C4-2B (cell line): Measurements from ENCODE around the gene ARHGAP32.

Source experiments
- ZFX ChIP-seq: fragments of 450-650 bp; IDR thresholded peaks from 2 replicates; pipeline ENCODE4 v1.6.1; 2017
- TF ChIP-seq, protein P1 (sequence below): fragments of 450-650 bp; conservative IDR thresholded peaks from 2 replicates; pipeline ENCODE4 v1.5.1; 2017; ENCODE audit warnings: mild to moderate bottlenecking

DNA sequence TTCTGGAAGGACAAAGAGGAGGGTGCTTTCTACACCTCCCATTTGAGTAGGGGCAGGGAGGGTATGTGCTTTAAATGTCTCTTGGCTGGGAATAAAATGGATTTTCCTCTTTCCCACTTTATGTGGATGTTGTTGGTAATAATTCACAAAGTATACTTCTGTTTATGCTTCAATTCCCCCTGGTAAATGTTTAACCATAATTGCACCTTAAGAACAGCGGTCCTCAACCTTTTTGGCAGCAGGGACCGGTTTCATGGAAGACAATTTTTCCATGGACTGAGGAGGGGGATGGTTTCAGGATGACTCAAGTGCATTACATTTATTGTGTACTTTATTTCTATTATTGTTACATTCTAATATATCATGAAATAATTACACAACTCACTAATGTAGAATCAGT is 245.5 kb downstream of the ARHGAP32 start:
- TF ChIP-seq, protein P1, sequence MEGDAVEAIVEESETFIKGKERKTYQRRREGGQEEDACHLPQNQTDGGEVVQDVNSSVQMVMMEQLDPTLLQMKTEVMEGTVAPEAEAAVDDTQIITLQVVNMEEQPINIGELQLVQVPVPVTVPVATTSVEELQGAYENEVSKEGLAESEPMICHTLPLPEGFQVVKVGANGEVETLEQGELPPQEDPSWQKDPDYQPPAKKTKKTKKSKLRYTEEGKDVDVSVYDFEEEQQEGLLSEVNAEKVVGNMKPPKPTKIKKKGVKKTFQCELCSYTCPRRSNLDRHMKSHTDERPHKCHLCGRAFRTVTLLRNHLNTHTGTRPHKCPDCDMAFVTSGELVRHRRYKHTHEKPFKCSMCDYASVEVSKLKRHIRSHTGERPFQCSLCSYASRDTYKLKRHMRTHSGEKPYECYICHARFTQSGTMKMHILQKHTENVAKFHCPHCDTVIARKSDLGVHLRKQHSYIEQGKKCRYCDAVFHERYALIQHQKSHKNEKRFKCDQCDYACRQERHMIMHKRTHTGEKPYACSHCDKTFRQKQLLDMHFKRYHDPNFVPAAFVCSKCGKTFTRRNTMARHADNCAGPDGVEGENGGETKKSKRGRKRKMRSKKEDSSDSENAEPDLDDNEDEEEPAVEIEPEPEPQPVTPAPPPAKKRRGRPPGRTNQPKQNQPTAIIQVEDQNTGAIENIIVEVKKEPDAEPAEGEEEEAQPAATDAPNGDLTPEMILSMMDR = no peak
- TF ChIP-seq ZFX = no peak
